Measurements from ENCODE around the gene APBA3. TPM values are rescaled to one million over a fixed set of nuclear protein-coding genes. Genes with fewer than 3 reads are reported as not detected.

The APBA3 gene, protein sequence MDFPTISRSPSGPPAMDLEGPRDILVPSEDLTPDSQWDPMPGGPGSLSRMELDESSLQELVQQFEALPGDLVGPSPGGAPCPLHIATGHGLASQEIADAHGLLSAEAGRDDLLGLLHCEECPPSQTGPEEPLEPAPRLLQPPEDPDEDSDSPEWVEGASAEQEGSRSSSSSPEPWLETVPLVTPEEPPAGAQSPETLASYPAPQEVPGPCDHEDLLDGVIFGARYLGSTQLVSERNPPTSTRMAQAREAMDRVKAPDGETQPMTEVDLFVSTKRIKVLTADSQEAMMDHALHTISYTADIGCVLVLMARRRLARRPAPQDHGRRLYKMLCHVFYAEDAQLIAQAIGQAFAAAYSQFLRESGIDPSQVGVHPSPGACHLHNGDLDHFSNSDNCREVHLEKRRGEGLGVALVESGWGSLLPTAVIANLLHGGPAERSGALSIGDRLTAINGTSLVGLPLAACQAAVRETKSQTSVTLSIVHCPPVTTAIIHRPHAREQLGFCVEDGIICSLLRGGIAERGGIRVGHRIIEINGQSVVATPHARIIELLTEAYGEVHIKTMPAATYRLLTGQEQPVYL
- total RNA-seq (2022; extraction: Qiagen RNA extraction), result 7.7 to 11.8 TPM (median 10.1 TPM) in 5 replicates

DNA sequence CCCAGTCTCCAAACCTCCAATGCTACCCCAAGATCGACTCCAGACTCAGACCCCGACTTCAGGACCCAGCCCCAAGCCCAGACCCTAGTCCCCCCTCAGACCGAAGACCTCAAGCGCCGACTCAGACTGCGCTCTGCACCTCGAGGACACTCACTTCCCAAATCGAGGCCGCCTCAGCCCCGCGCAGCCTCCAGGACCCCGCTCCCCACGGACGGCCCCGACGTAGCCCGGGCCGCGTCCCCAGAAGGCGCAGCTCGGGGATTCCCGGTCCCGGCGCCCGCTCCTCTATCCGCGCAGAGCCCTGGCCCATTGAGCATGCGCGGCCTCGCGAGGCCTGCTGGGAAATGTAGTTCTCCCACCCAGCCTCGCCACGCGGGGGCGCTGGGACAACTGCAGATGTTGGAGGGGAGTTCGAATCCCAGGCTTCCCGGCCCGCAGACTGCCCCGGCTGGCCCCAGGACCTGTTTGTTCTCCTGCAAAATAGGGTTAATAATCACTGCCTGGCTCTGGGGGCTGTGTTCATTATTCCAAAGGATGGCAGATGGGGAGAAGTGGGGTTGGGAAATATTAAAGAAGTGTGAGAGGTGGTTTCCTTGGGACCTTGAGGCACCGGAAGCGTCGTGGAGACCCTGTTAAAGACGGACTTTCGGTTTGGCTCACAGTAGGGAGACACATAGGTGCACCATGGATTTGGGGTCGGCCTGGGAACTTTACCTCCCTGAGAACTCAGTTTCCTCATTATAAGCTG lies at the start of gene APBA3:
TSS of gene APBA3 (minus strand) at position 311 of the 748 bp plus-strand sequence. CDS start 1,428 bp downstream, outside the sequence.

DNA sequence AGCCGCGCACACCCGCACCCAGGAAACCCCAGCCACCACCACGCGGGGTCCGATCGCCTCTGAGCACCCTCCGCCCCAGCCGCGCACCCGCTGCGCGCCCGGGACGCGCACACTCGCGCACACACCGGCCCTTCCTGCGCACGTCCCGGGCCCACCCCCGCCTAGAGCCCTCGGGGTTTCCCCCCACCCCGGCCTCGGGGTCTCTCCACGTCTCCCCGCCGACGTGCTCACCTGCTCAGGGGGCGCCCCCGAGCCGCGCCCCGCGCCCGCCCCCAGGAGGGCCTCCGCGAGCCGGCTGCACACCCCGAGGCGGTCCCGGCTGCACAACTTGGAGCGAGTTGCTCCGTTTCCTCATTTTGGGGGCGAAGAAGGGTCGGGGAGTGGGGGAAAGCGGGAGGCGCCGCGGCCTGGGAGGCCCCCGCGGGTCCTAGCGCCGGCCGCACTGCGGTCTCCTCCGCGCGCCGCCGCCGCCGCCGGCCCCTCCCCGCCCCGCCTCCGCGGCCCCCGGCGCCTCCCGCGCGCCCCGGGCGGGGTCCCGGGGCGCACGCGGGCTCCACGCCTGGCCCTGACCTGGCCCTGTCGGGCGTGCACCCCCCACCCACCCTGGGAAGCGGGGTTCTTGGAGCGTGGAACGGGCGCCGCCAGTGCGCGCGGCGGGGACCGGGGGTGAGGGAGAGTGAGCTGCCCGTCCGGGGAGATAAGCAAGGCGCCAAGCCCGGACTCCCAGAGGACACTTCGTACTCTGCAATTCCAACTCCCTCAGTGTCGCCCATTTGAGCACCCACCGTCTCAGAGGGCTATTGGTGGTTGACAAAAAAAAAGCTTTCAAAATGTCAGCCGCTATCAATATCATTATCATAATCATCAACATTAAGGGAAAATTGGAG lies 24.7 kb upstream of the APBA3 start, which contains the start of gene MATK:
TSS of gene MATK (minus strand) at position 444 of the 887 bp plus-strand sequence. CDS start 1,246 bp downstream, outside the sequence.

DNA sequence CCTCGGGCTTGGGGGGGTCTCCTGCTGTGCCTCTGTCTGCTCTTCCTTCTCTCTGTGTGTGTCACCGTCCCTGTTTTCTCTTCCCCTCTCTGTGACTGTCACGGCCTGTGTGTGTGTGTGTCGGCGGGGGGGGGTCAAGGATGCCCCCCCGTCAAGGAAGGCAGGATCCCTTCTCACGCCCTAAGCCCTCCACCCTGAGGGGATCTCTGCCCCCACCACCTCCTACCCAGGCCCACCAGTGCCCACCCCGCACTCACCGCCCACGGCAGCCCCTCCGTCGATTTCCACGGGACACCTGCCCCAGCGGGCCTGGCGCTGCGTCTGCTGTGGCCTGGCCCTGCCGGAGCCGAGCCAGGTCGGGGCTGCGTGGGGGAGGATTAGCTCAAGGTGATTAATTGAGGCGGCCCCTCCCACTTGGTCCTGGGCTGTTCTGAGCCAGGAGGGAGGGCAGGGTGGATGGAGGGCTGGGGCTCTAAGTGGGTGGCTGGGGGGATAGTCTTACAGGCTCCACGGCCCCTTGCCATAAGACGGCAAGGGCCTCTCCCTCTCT lies 10.5 kb upstream of the APBA3 start, which contains the start of gene RAX2:
TSS of gene RAX2 (minus strand) at position 323 of the 550 bp plus-strand sequence. CDS start 486 bp downstream, outside the sequence.

DNA sequence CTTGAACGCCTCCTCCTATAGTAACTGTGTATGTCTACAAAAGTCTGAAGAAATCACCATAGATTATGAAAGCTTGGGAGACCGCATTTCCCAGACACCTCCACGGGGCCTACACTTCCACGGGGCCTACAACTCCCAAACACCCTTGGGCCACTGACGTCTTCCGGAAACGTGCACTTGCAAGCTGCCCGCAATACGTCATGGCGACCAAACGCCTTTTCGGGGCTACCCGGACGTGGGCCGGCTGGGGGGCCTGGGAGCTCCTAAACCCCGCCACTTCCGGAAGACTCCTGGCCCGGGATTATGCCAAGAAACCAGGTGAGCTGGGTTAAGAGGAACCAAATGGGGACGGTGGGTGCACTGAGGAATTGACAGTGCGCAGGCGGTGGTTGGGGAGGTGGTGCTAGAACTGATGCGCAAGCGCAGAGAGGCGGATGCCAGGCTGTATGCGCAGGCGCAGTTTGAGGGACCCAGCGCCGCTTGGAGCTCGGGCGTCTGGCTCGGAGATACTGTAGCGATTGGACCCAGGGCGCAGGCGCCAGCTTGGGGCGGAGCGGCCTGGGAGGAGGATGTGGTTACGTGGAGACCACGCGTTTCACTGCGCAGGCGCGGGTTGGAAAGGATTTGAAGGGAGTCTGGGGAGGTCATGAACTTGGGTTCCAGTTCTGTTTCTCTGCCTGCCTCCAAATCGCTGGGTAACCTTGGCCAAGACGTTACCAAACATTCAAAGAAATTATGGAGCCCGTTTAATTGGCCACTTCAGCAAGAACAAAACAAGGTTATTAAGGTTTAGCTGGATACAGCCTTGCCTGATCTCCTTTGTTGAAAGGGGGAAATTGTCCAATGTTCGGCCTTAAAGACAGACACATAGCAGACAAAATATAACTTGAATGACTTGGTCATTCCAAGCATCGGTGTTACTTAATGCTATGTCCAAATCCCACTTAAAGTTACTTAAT lies 1.3 kb upstream of the APBA3 start, which contains the start of gene MRPL54:
TSS of gene MRPL54 (plus strand) at position 182 of the 959 bp plus-strand sequence. CDS start at position 201, 19 bp downstream.

DNA sequence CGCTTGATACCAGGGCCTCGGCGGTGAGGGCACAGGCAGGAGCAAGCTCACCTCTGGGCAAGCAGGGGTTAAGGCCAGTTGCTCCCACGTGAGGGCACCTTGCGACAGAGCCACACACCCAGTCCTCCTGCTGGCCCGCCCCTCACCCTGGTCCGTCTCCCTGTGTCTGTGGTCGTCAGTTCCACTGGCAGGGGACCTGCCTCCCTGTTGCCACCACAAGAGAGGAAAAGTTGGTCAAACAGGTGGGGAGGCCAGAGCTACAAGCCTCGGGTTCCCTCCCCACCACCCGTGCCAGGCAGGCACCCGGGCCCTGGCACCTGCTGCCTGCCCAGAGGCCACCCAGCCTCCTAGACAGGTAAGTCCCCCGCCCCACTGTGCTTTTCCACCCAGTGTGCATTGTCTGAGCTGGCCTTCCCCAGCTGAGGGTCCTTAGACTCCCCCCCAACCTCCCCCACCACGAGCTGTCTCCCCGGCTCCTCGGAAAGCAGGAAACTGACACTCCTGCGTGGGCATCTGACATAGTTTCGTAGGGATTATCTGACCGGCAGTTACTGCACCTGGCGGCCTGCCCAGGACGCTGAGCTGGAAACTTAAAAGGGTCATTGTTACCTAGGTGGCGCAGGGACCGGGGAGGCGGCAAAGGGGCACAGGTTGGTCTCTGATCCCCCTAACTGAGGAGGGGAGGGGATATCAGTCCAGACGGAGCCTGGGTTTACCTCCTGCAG lies 53.1 kb downstream of the APBA3 start, which contains the start of gene TJP3:
TSS of gene TJP3 (plus strand) at position 178 of the 725 bp plus-strand sequence. CDS start 20,049 bp downstream, outside the sequence.

Other genes starting within 250 kb of the APBA3 start
- 0.16 to 0.21 TPM (median 0.20 TPM) in 3 of 5 replicates, not detected in the others for gene TEKTIP1, start 222.5 kb downstream of the APBA3 start, total RNA-seq (2022; extraction: Qiagen RNA extraction)
- 108 to 143 TPM (median 142 TPM) in 5 replicates for gene MFSD12, start 204.1 kb downstream of the APBA3 start, total RNA-seq (2022; extraction: Qiagen RNA extraction)
- gene HMG20B, start 188.7 kb downstream of the APBA3 start, total RNA-seq (2022; extraction: Qiagen RNA extraction), result 37.4 to 62.5 TPM (median 61.1 TPM) in 5 replicates
- 0.19 to 0.34 TPM (median 0.27 TPM) in 5 replicates for gene GIPC3, start 176.2 kb downstream of the APBA3 start, total RNA-seq (2022; extraction: Qiagen RNA extraction)
- 1.2 to 1.6 TPM (median 1.3 TPM) in 5 replicates for gene TBXA2R, start 154.8 kb downstream of the APBA3 start, total RNA-seq (2022; extraction: Qiagen RNA extraction)
- gene CACTIN, start 134.9 kb downstream of the APBA3 start, total RNA-seq (2022; extraction: Qiagen RNA extraction), result 11.5 to 18.5 TPM (median 17.9 TPM) in 5 replicates
- 9.9 to 14.3 TPM (median 12.7 TPM) in 5 replicates for gene PIP5K1C, start 61.2 kb downstream of the APBA3 start, total RNA-seq (2022; extraction: Qiagen RNA extraction)
- gene TJP3, start 53.3 kb downstream of the APBA3 start, total RNA-seq (2022; extraction: Qiagen RNA extraction), result 0.25 to 0.59 TPM (median 0.37 TPM) in 5 replicates
- gene MRPL54, start 990 bp upstream of the APBA3 start, total RNA-seq (2022; extraction: Qiagen RNA extraction), result 60.9 to 76.7 TPM (median 62.8 TPM) in 5 replicates
- gene RAX2, start 10.5 kb upstream of the APBA3 start, total RNA-seq (2022; extraction: Qiagen RNA extraction), result not detected in 5 replicates
- gene MATK, start 24.7 kb upstream of the APBA3 start, total RNA-seq (2022; extraction: Qiagen RNA extraction), result 0.73 to 1.8 TPM (median 1.3 TPM) in 5 replicates
- 0.09 to 0.45 TPM (median 0.11 TPM) in 5 replicates for gene ZFR2, start 107.3 kb upstream of the APBA3 start, total RNA-seq (2022; extraction: Qiagen RNA extraction)
- gene ATCAY, start 119.0 kb upstream of the APBA3 start, total RNA-seq (2022; extraction: Qiagen RNA extraction), result 0.07 to 0.13 TPM (median 0.09 TPM) in 4 of 5 replicates, not detected in the other
- gene NMRK2, start 171.4 kb upstream of the APBA3 start, total RNA-seq (2022; extraction: Qiagen RNA extraction), result not detected in 5 replicates
- gene DAPK3, start 209.4 kb upstream of the APBA3 start, total RNA-seq (2022; extraction: Qiagen RNA extraction), result 44.3 to 47.3 TPM (median 45.1 TPM) in 5 replicates
- gene EEF2, start 223.8 kb upstream of the APBA3 start, total RNA-seq (2022; extraction: Qiagen RNA extraction), result 919 to 1,074 TPM (median 1,044 TPM) in 5 replicates
- 14.6 to 17.5 TPM (median 15.7 TPM) in 5 replicates for gene PIAS4, start 246.0 kb upstream of the APBA3 start, total RNA-seq (2022; extraction: Qiagen RNA extraction)

All from A549 treated with AZD2906 at 1 μM for 4 hours (cell line).